ENCODE data around the gene CASTOR2.

GRCh38 chr7:75033826-75034225 lies 69.3 kb downstream of the CASTOR2 start:
- no peak for TF ChIP-seq POLR2AphosphoS5 (IDR thresholded peaks at IDR 0.05; ENCODE audit: insufficient read depth, low read depth, low read length)
- no peak for TF ChIP-seq GATA2 (IDR thresholded peaks at IDR 0.05; ENCODE audit: insufficient read depth, insufficient read length, low read depth, low read length)
- TF ChIP-seq CTCF (IDR thresholded peaks at IDR 0.05; ENCODE audit: extremely low read depth in 1 of 2, insufficient read depth in 1 of 2, low read depth in 1 of 2, low read length in 2 of 2): no peak
- no peak for TF ChIP-seq JUN (IDR thresholded peaks at IDR 0.05; ENCODE audit: borderline replicate concordance, insufficient read depth, insufficient read length, low read depth)
- TF ChIP-seq EZH2 (IDR thresholded peaks at IDR 0.05; ENCODE audit: borderline replicate concordance, low read depth, low read length, severe bottlenecking): no peak

All from endothelial cell of umbilical vein (primary cell).